Activated CD4-positive, alpha-beta T cell treated with anti-CD3 and anti-CD28 coated beads for 4 hours (primary cell): ENCODE results near the gene CEP70.
"Not testable (repeated sequence)": the region's sequence is repeated elsewhere in the genome, so short reads cannot be mapped to it uniquely, and the experiment has no call there.

Experiments used
- DNase-seq, 2 donors: peaks; one replicate each; pipeline ENCODE4 v3.0.0-alpha.2; 2020

The CEP70 gene

GRCh38 chr3:138588445-138588844, 5.6 kb downstream of the CEP70 start:
- DNase-seq = no peak

GRCh38 chr3:138587374-138587773, 6.7 kb downstream of the CEP70 start:
- no peak for DNase-seq

GRCh38 chr3:138578961-138579574, 15.0 kb downstream of the CEP70 start:
- no peak for DNase-seq

- DNase-seq = no peak
These were observed 15.9 kb downstream of the CEP70 start for GRCh38 chr3:138578141-138578540.

- no peak for DNase-seq
These were observed 20.9 kb downstream of the CEP70 start for GRCh38 chr3:138573138-138573537.

GRCh38 chr3:138569624-138570023, 24.4 kb downstream of the CEP70 start:
- DNase-seq = not testable (repeated sequence)

- no peak for DNase-seq
These were observed 25.0 kb downstream of the CEP70 start for GRCh38 chr3:138569090-138569489.

GRCh38 chr3:138567403-138567802, 26.7 kb downstream of the CEP70 start:
- DNase-seq = no peak

- DNase-seq = not testable (repeated sequence)
These were observed 27.8 kb downstream of the CEP70 start for GRCh38 chr3:138566293-138566692.

GRCh38 chr3:138562902-138563301, 31.2 kb downstream of the CEP70 start:
- not testable (repeated sequence) for DNase-seq

GRCh38 chr3:138560501-138560900, 33.6 kb downstream of the CEP70 start:
- no peak for DNase-seq

- DNase-seq = no peak
These were observed 34.9 kb downstream of the CEP70 start for GRCh38 chr3:138559134-138559533.

GRCh38 chr3:138554775-138555174, 39.3 kb downstream of the CEP70 start:
- not testable (repeated sequence) for DNase-seq

GRCh38 chr3:138550958-138551357, 43.1 kb downstream of the CEP70 start:
- not testable (repeated sequence) for DNase-seq

- no peak for DNase-seq
These were observed 44.7 kb downstream of the CEP70 start for GRCh38 chr3:138549179-138549977.

- no peak for DNase-seq
These were observed 46.6 kb downstream of the CEP70 start for GRCh38 chr3:138547342-138547975.

- no peak for DNase-seq
These were observed 49.5 kb downstream of the CEP70 start for GRCh38 chr3:138544546-138544945.

GRCh38 chr3:138542977-138543376, 51.1 kb downstream of the CEP70 start:
- DNase-seq = no peak

- DNase-seq = no peak
These were observed 54.7 kb downstream of the CEP70 start for GRCh38 chr3:138539352-138539751.

GRCh38 chr3:138521445-138521844, 72.6 kb downstream of the CEP70 start:
- not testable (repeated sequence) for DNase-seq

- DNase-seq = no peak
These were observed 80.8 kb downstream of the CEP70 start for GRCh38 chr3:138513090-138513843.

GRCh38 chr3:138511945-138512344, 82.1 kb downstream of the CEP70 start:
- no peak for DNase-seq

GRCh38 chr3:138509586-138509985, 84.5 kb downstream of the CEP70 start:
- DNase-seq = no peak
